NCI-H82 (cell line): ENCODE results near the gene FBXW4.

Experiments used
- DNase-seq: peaks from one replicate; lab custom pipeline; 2025; lab: John Stamatoyannopoulos, UW

Gene FBXW4

DNA sequence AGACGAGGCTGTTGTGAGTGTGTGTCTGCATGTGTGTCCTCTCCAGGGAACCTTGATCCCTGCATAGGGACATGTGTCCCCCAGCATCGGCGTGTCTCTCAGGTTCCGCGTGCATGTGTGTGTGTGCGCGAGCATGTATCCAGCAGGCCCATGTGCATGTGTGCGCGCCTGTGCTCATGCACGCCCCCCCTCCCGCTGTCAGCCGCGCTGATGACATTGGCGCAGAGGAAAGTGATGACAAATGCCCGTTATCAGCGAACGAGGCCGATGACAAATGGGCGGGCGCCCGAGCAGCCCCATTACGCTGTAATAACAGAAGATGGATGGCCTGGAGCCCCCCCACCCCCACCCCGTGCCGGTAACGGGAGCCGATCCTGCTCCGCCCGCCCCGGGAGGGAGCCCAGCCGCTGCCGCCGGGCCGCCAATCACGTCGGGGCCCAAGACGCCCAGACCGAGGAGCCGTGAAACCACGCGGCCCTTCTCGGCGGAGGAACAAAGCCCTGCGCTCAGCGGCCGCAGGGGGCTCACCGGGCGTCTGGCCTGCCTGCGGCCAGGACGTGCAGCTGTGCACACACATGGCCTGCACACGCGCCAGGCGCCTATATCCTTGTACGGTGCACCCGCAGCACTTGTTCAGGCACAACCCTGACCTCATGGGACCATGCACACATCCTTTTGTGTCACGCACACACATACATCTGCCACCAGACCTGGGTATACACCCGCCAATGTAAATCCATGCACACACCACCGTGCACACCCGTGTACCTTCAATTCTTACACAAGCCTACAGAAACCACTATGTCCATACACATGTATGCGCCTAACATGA, 128.4 kb downstream of the FBXW4 start:
- no peak for DNase-seq

DNA sequence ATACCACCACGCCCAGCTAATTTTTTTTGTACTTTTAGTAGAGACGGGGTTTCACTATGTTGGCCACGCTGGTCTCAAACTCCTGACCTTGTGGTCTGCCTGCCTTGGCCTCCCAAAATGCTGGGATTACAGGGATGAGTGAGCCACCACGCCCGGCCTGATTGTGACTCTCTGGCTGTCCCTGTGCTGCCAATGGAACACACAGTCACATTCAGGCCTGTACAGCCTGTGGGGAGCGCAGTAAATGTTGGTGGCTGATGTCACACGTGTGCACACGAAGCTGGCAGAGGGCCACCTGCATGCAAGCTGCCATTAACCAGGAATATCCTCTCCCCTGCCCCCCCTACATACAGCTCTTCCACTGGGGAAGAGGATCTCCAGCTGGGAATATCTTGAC, 129.0 kb downstream of the FBXW4 start:
- no peak for DNase-seq

DNA sequence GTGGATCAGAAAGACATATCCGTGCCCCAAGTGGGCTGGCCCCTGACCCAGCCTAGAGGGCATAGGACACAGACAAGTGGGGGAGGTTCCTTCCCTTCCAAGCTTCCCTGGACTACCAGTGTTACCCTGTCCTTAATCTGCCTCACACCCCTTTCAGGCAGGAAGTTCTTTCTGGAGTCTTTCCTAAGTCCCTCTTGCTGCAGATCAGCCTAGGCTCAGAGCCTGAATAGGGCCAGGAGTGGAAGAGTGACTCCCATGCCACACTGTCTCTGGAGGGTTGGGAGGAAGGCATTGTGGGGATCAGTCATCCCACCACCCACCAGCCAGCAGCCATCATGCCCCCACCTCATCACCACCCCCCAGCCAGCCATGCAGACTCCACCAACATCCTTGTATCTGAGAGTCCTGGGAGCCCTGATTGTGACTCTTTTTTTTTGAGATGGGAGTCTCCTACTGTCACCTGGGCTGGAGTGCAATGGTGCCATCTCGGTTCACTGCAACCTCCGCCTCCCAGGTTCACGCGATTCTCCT, 129.5 kb downstream of the FBXW4 start:
- DNase-seq: no peak

DNA sequence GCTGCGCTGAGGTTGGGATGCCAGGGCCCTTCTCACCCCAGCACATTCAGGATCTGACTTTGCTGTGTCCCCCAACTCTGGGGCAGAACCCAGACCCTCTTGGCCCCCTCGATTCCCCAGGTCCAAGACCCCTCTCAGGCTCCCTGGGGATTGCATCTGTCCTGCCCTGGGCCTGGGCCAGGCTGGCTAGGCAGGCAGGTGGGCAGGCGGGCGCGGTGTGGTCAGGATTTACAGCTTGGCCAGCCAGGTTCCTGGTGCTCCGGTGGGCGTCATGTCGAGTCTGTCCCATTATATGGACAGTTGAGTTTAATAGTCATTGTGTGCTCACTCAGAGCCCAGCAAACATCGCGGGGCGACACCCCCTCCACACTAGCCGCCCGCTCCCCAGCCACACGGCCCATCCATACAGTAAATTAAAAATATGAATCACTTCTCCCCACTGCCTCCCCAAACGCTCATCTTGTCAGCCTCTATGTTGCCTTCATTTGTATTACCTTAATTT, 130.4 kb downstream of the FBXW4 start:
- DNase-seq: no peak

DNA sequence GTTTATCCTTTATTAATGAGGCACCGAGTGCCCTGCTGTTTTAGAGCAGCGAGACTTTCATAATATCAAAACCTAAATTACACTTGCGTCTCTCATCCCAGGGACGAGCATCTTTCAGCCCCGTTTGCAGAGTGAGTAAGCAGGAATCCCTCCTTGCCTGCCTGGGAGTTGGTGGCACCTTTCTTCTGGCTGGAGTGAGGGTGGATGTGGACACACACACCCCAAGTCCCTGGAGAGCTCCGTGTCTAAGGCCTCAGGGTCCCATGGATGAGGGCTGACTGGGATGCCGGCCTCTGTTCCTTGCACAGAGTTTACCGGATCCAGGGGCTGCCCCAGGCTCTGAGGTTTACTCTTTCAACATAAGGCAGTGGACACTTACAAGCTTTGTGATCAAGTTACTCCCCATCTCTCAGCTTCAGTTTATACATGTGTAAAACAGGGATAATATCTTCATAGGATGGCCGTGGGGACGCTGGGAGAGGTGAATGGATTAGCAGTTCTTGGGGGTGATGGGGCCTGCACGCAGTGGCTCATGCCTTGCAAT, 131.4 kb downstream of the FBXW4 start:
- DNase-seq: no peak

DNA sequence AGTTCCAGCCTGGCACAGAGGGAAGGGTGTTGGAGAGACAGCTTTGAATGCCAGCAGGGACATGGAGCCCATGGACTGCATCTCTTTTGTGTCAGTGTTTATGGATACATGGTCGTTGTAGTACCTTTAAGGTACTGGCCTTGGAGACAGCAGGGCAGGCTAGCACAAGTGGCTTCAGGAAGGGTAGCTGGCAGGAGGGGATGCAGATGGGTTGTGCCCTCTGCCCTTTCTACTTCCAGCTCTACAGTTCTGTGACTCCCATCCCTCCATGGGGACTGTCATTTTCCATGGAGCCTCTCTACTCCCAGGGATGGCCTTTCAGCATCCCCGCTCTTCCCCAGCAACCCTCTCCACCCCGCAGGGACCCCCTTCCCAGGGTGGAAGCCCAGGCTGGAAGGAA, 132.0 kb downstream of the FBXW4 start:
- no peak for DNase-seq

DNA sequence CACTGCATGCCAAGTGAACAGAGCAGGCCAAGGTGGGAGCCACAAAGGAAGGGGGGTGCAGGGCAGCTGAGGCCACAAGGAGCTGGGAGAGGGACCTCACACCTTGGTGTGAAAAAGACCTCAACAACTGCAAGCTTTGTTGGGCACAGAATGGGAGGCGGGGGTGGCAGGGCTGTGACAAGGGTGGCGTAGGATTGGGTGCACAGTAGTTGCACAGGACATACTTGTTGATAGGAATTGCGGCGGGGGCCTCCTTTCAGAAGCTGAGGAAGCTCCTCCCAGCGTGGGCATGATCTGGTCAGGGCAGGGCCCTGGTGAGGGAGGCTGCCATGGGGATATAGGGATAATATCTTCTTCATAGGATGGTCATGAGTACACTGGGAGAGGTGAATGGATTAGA, 132.7 kb downstream of the FBXW4 start:
- no peak for DNase-seq

DNA sequence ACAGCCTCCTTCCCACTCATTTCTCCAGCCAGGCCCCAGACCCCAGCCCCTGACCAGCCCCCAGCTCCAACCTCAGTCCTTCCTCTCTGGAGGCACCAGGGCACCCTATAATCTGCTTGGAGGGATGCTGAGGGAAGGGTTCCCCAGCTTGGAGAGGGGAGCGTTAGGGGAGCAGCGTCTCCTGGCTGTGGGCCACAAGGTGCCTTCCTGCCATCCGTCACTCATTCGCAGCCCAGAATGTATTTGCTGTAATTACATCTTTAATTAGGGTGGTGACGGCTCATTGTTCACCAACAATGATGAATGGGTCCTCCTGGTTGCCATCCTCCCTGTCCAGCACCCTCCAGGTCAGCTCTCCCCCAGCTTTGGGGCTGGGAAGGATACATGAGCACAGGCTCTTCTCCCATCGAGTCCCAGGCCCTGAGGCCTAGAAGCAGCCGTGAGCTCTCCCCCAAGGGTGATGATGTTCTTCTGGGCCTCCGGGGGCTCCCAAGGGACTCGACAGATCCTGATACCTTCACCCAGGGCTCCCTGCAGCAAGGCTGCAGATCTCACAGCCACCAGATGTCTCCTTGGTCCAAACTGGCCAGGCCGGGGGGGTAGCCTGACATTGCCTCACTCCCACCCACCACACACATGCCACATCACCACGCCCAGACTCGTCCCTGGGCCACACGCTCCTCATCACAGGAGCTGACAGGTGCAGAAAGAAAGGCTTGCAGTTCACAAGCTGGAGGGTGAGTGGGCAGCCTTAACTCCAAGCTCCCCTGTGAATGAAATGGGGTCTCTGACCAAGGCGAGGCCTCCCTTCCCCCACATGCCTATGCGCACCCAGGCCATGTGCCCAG, 133.7 kb downstream of the FBXW4 start:
- peak; percentile 26 for DNase-seq
